ENCODE data around the gene ZSWIM6.

The ZSWIM6 gene

GRCh38 chr5:61431923-61432620 is 100.0 kb downstream of the ZSWIM6 start:
- Mint-ChIP-seq H3K9me3 (no peaks in the 10 kb centered on the region), H3K36me3 (ENCODE audit: low read depth) (peaks cover 2% of the 10 kb centered on the region), H3K4me1 (peaks cover 9% of the 10 kb centered on the region), H3K27me3 (no peaks in the 10 kb centered on the region), H3K4me3 (no peak overlapping the region), H3K27ac (no peak overlapping the region)
- no peak for ATAC-seq
- no peak for DNase-seq

- ATAC-seq = no peak
- peaks cover 3% of the 10 kb centered on the region for H3K4me1 Mint-ChIP-seq
- H3K36me3 Mint-ChIP-seq (ENCODE audit: low read depth) = peaks cover 4% of the 10 kb centered on the region
- no peak for DNase-seq
- no peaks in the 10 kb centered on the region for H3K27me3 Mint-ChIP-seq
- no peak overlapping the region for H3K27ac Mint-ChIP-seq
- peaks cover 7% of the 10 kb centered on the region for H3K9me3 Mint-ChIP-seq
- H3K4me3 Mint-ChIP-seq = no peak overlapping the region
These were observed 103.3 kb downstream of the ZSWIM6 start for GRCh38 chr5:61435368-61435767.

- no peak for ATAC-seq
- no peak overlapping the region for H3K4me3 Mint-ChIP-seq
- no peak overlapping the region for H3K27ac Mint-ChIP-seq
- no peak for DNase-seq
- peaks cover 22% of the 10 kb centered on the region for H3K36me3 Mint-ChIP-seq (ENCODE audit: low read depth)
- no peaks in the 10 kb centered on the region for H3K27me3 Mint-ChIP-seq
- H3K4me1 Mint-ChIP-seq = peaks cover 3% of the 10 kb centered on the region
- H3K9me3 Mint-ChIP-seq = peaks cover 36% of the 10 kb centered on the region
These were observed 106.4 kb downstream of the ZSWIM6 start for GRCh38 chr5:61438298-61438970.

- Mint-ChIP-seq H3K4me3 (no peak overlapping the region), H3K9me3 (peaks cover 37% of the 10 kb centered on the region), H3K4me1 (no peaks in the 10 kb centered on the region), H3K36me3 (ENCODE audit: low read depth) (peaks cover 23% of the 10 kb centered on the region), H3K27me3 (no peaks in the 10 kb centered on the region), H3K27ac (no peak overlapping the region)
- ATAC-seq (no peak), DNase-seq (no peak)
These were observed 108.0 kb downstream of the ZSWIM6 start for GRCh38 chr5:61440086-61440485.

DNA sequence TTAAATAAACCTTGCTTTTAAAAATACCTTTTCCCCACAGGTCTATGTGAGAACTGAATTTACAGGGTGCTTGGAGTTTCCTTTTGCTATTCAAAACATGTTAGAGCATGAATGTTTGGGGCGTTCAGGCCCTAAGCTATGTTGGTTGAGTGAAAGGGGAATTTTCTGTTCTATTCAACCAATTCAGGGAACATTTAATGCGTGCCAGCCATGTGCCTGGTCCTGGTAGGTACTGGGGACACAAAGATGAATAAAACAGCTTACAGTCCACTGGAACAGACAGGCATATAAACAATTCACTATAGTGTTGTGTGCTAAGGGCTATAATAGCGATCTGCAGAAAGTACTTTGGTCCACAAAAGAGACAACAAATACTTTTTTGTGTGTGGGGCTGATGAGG is 108.5 kb downstream of the ZSWIM6 start:
- DNase-seq = no peak
- Mint-ChIP-seq H3K4me3 (no peak overlapping the region), H3K9me3 (peaks cover 37% of the 10 kb centered on the region), H3K27me3 (no peaks in the 10 kb centered on the region), H3K27ac (no peak overlapping the region), H3K36me3 (ENCODE audit: low read depth) (peaks cover 26% of the 10 kb centered on the region), H3K4me1 (no peaks in the 10 kb centered on the region)
- no peak for ATAC-seq

GRCh38 chr5:61441742-61442141 is 109.7 kb downstream of the ZSWIM6 start:
- Mint-ChIP-seq H3K27ac (no peak overlapping the region), H3K36me3 (ENCODE audit: low read depth) (peaks cover 29% of the 10 kb centered on the region), H3K4me3 (no peak overlapping the region), H3K4me1 (no peaks in the 10 kb centered on the region), H3K9me3 (peaks cover 37% of the 10 kb centered on the region), H3K27me3 (no peaks in the 10 kb centered on the region)
- no peak for ATAC-seq
- no peak for DNase-seq

DNA sequence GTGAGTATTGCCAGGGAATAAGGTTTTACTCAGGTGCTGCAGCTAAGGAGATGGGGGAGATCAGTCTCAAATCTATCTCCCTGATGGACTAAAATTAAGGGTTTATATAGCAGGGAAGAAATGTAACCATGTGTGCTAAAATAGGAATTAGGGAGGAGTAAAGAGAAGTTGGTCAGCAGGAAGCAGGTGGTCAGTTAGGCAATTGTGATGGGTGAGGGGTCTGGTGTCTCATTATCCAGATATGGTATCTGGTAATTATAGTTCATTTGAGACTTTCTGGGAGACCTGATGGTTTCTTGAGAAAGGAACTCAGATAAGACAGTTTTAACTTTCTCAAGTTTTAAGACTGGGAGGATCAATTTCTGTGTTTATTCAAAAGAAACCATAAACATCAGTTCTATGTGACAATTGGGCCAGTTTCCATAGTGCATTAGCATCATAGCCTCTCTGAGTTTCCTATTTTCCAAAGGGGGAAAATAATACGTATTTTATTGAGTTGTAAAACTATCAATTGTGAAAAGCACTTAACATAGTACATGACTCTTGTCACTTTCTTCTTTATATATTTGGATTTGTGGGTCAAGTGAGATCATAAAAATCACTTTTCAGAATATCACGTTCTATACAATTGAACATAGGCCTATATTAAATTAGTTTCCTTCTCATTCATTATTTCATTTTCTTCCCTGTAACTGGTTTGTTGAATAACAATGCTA is 115.9 kb downstream of the ZSWIM6 start:
- H3K4me3 Mint-ChIP-seq = no peak overlapping the region
- peaks cover 26% of the 10 kb centered on the region for H3K36me3 Mint-ChIP-seq (ENCODE audit: low read depth)
- H3K9me3 Mint-ChIP-seq = peaks cover 31% of the 10 kb centered on the region
- peaks cover 6% of the 10 kb centered on the region for H3K4me1 Mint-ChIP-seq
- no peak overlapping the region for H3K27ac Mint-ChIP-seq
- no peak for DNase-seq
- H3K27me3 Mint-ChIP-seq = no peaks in the 10 kb centered on the region
- no peak for ATAC-seq

GRCh38 chr5:61449804-61450492 is 117.9 kb downstream of the ZSWIM6 start:
- no peak overlapping the region for H3K4me3 Mint-ChIP-seq
- H3K36me3 Mint-ChIP-seq (ENCODE audit: low read depth) = peaks cover 19% of the 10 kb centered on the region
- H3K27me3 Mint-ChIP-seq = no peaks in the 10 kb centered on the region
- H3K27ac Mint-ChIP-seq = no peak overlapping the region
- ATAC-seq = no peak
- H3K9me3 Mint-ChIP-seq = peaks cover 25% of the 10 kb centered on the region
- H3K4me1 Mint-ChIP-seq = peaks cover 6% of the 10 kb centered on the region
- no peak for DNase-seq

DNA sequence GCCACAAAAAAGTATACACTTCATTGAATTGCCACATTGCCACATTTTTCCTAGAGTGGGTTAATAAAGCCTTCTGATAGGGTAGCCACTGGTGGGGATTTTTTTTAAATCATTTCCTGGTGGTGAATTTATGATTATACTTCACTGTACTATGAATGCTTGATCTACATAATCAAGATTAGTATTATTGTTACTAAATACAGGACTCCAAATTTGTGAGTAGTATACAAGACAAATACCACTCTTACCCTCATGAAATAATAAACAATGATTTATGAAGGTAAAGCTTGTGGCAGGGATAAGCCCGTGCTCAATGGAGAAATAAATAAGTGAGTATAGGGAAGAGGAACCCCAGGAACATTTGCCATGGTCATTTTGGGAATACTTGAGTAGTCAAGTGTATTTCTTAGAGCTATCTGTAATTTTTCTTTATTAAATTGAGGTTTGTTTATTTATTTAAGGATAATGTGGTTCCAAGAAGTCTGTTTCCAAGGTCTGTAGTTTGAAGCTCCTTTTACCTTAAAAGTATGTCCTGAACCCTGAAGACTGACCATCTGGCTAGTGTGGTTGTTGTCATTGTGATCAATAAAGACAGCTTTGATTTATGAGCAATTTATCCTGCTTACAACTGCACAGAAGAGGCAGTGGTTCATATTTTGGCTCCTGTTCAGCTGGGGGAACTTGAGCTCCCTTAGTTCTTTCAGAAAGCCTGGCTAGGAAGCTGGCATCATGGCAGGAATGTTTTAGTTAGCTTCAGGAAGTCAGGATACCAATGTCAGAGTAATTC is 118.6 kb downstream of the ZSWIM6 start:
- ATAC-seq (no peak), DNase-seq (no peak)
- Mint-ChIP-seq H3K4me3 (no peak overlapping the region), H3K27ac (no peak overlapping the region), H3K9me3 (peaks cover 25% of the 10 kb centered on the region), H3K27me3 (no peaks in the 10 kb centered on the region), H3K36me3 (ENCODE audit: low read depth) (peaks cover 17% of the 10 kb centered on the region), H3K4me1 (peaks cover 9% of the 10 kb centered on the region)

DNA sequence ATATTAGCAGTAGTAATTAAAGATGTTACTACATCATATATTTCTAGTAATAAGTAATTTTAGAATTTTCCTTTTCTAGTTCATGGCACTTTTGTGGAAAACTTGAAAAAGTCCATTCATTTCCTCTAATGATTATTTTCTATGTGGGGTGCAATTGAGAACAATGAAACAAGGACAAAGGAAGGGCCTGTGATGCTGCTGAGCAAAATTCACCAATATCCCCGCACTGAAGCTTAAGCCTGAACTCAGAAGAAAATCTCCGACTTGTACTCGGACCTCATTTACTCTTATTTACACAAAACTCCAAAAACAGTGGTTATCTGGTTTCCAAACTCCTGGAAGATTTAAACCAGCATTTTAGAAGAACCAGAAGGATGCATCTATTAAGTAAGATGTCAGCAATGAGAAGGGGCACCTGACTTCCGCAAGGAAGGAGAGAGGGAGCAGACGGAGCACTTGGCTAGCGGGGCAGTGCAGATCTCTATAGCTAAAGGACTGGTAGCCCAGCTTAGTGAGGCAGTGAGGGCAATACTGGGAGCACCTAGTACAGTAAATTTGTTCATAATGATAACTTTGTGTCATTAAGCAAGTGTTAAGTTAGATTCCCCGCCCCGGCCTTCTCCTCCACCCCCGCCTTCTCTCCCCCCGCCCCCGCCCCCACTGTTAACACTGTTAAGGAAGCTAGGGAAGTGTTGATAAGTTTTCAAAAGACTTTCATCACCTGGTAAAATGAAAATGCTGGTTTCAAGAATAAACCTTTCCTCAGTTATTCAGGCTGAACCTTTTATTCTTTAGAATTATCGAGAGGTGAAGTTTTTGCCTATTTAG is 123.3 kb downstream of the ZSWIM6 start:
- no peak for DNase-seq
- Mint-ChIP-seq H3K4me3 (no peak overlapping the region), H3K36me3 (ENCODE audit: low read depth) (no peaks in the 10 kb centered on the region), H3K27ac (no peak overlapping the region), H3K4me1 (peaks cover 5% of the 10 kb centered on the region), H3K27me3 (no peaks in the 10 kb centered on the region), H3K9me3 (no peaks in the 10 kb centered on the region)
- ATAC-seq = no peak

DNA sequence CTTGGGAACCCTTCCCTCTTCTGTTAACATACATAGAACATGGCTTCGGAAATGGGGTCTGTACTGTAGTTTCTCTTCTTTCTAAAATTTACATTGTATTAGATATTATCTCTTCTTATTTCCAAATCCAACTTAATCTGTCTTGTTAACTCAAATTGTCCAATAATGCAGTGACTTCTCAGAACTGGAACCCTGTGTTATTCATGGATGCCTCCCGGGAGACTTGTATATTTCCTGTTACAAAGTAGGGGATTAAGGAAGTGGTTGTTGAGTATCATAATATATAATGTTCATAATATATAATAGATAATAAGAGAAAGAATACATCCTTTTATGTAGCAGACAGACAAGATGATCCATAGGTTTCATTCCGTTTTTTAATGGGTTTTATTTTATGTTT is 128.4 kb downstream of the ZSWIM6 start:
- Mint-ChIP-seq H3K9me3 (no peaks in the 10 kb centered on the region), H3K27me3 (no peaks in the 10 kb centered on the region), H3K4me3 (no peak overlapping the region), H3K27ac (no peak overlapping the region), H3K36me3 (ENCODE audit: low read depth) (no peaks in the 10 kb centered on the region), H3K4me1 (peaks cover 4% of the 10 kb centered on the region)
- DNase-seq = no peak
- no peak for ATAC-seq

DNA sequence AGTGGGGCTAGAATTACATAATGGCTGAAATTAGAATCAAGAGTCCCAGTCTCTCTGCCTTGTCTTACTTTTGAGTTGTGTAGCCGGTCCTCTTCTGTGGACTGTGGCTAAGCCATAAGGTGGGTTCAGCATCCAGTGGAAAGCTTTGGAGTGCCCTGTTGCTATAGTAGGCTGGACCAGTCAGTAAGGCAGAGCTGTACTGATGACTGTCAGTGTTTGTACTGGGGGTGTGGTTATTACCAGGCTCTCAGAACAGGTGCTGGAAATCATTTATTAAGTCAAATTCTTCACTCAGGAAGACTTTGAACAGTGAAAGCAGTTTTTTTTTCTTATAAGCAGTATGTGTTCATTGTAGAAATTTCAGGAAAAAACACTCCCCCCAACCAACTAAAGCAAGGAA is 129.4 kb downstream of the ZSWIM6 start:
- no peak overlapping the region for H3K27ac Mint-ChIP-seq
- H3K4me3 Mint-ChIP-seq = no peak overlapping the region
- H3K27me3 Mint-ChIP-seq = no peaks in the 10 kb centered on the region
- H3K36me3 Mint-ChIP-seq (ENCODE audit: low read depth) = no peaks in the 10 kb centered on the region
- DNase-seq (no peak), ATAC-seq (no peak)
- peaks cover 7% of the 10 kb centered on the region for H3K4me1 Mint-ChIP-seq
- no peaks in the 10 kb centered on the region for H3K9me3 Mint-ChIP-seq

GRCh38 chr5:61461926-61462325 is 129.9 kb downstream of the ZSWIM6 start:
- Mint-ChIP-seq H3K4me3 (no peak overlapping the region), H3K36me3 (ENCODE audit: low read depth) (no peaks in the 10 kb centered on the region), H3K4me1 (peaks cover 7% of the 10 kb centered on the region), H3K27ac (no peak overlapping the region), H3K27me3 (no peaks in the 10 kb centered on the region), H3K9me3 (no peaks in the 10 kb centered on the region)
- DNase-seq (no peak), ATAC-seq (no peak)
